HG02588 (cell line): ENCODE results near the gene ZNF155.

Source experiments
- ATAC-seq: cut with Tn5 transposase; IDR thresholded peaks from one replicate; pipeline ENCODE4 v1.9.1; 2021; ENCODE audit warnings: mild to moderate bottlenecking, moderate library complexity; ENCODE audit not compliant: unreplicated experiment

ZNF155 gene

DNA sequence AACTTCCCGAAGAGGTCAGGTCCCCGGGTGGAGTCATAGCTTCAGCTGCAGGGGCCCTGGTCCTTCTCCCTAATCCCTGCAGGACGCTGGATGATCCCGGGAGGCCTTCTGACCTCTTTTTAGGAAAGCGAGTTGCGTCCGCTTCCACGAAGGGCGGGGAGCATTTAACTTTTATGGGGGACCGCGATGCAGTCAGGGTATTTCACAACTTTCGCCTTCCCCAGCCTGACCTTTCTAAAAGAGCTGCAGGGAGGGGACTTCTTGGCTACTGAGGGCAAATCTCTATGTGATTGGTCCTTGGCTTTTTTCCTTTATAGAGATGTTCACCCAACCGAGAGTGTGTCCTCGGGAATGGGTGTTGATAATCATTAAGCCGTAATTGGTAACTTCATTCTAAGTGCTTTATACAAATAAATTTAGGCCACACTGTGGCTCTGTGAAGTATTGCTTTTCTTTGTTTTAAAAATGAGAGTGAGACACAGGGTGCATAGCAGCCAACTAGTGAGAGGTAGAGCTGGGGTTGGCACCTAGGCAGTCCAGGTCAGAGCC, 19.5 kb downstream of the ZNF155 start:
- ATAC-seq = no peak

- no peak for ATAC-seq
These were observed 22.0 kb downstream of the ZNF155 start for GRCh38 chr19:44005973-44006372.

GRCh38 chr19:44007473-44007872, 23.5 kb downstream of the ZNF155 start:
- no peak for ATAC-seq

DNA sequence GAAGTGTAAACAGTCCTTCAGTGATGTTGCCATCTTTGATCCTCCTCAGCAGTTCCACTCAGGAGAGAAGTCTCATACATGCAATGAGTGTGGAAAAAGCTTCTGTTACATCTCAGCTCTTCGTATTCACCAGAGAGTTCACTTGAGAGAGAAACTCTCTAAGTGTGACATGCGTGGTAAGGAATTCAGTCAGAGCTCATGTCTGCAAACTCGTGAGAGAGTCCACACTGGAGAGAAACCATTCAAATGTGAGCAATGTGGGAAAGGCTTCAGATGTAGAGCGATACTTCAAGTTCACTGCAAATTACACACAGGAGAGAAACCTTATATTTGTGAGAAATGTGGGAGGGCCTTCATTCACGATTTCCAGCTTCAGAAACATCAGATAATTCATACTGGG, 26.5 kb downstream of the ZNF155 start:
- ATAC-seq = no peak

GRCh38 chr19:44019498-44019897, 35.5 kb downstream of the ZNF155 start:
- ATAC-seq = no peak

DNA sequence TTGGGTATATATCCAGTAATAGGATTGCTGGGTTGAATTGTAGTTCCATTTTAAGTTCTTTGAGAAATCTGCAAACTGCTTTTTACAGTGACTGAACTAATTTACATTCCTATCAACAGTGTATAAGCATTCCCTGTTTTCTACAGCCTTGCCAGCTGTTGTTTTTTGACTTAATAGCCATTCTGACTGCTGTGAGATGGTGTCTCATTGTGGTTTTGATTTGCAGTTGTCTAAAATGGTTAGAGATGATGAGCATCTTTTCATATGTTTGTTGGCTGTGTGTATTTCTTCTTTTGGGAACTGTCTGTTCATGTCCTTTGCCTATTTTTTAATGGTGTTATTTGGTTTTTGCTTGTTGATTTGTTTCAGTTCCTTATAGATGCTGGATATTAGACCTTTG, 37.2 kb downstream of the ZNF155 start:
- no peak for ATAC-seq

GRCh38 chr19:44024900-44025216, 40.9 kb downstream of the ZNF155 start:
- ATAC-seq = no peak

GRCh38 chr19:44025217-44025936, 41.4 kb downstream of the ZNF155 start, which contains the start of gene ZNF222:
Gene ZNF222, plus strand, starts transcription at chr19:44025379. Its CDS starts 58 bp downstream, at chr19:44025437.
- ATAC-seq = peak; percentile 88

GRCh38 chr19:44026622-44027021, 42.6 kb downstream of the ZNF155 start:
- ATAC-seq = no peak

GRCh38 chr19:44032001-44032610, 48.1 kb downstream of the ZNF155 start:
- no peak for ATAC-seq

GRCh38 chr19:44042147-44042546, 58.2 kb downstream of the ZNF155 start:
- ATAC-seq = no peak
